CD14-positive monocyte (primary cell): ENCODE measurements around the gene PSENEN. TPM values are rescaled to one million over a fixed set of nuclear protein-coding genes. Genes with fewer than 3 reads are reported as not detected.

Experiments
- DNase-seq, 3 donors: peaks; one replicate each; pipeline ENCODE4 v3.0.0-alpha.2; 2011 to 2022
- H2AFZ ChIP-seq: 2 replicates; pipeline ENCODE4 v1.6.0; 2012; ENCODE audit warnings: mild to moderate bottlenecking, low read depth, low read length, inconsistent platforms; ENCODE audit not compliant: insufficient read depth, poor library complexity, severe bottlenecking
- H3K27ac ChIP-seq, 2 donors: 1 replicate in 1 of 2; 2 replicates in 1 of 2; pipeline ENCODE4 v1.5.1; 2012 to 2013; ENCODE audit warnings: low read length in 2 of 2, control low read depth in 1 of 2, inconsistent platforms in 1 of 2, low read depth in 1 of 2, mild to moderate bottlenecking in 1 of 2
- H3K27me3 ChIP-seq, 2 donors: one replicate each; pipeline versions ENCODE4 v1.6.0 to v1.6.1; 2011 to 2013; ENCODE audit warnings: low read length in 2 of 2; ENCODE audit not compliant: control insufficient read depth in 2 of 2, insufficient read depth in 2 of 2
- H3K36me3 ChIP-seq, 2 donors: replicated peaks in 1 of 2; 1 replicate in 1 of 2; 2 replicates in 1 of 2; pipeline versions ENCODE4 v1.5.1 to v1.6.1; 2012 to 2013; ENCODE audit warnings: low read length in 2 of 2, control low read depth in 1 of 2, inconsistent platforms in 1 of 2, mild to moderate bottlenecking in 1 of 2; ENCODE audit not compliant: insufficient read depth in 2 of 2, control insufficient read depth in 1 of 2
- H3K4me1 ChIP-seq, 2 donors: 1 replicate in 1 of 2; 2 replicates in 1 of 2; pipeline versions ENCODE4 v1.5.1 to v1.6.1; 2012 to 2013; ENCODE audit warnings: low read length in 2 of 2, control low read depth in 1 of 2, inconsistent platforms in 1 of 2, mild to moderate bottlenecking in 1 of 2, moderate library complexity in 1 of 2; ENCODE audit not compliant: insufficient read depth in 2 of 2, control insufficient read depth in 1 of 2
- H3K4me2 ChIP-seq: replicated peaks from 2 replicates; pipeline ENCODE3; 2012; ENCODE audit warnings: low read length, moderate library complexity, mild to moderate bottlenecking; ENCODE audit not compliant: poor library complexity, severe bottlenecking; ENCODE audit errors: extremely low read depth
- H3K4me3 ChIP-seq, 3 experiments: fragments of 200-600 bp in 1 of 3; sonication (generic) in 1 of 3; replicated peaks in 1 of 3; 1 replicate in 2 of 3; 2 replicates in 1 of 3; pipeline ENCODE4 v1.5.1; 2011 to 2013; ENCODE audit warnings: low read length in 3 of 3, mild to moderate bottlenecking in 3 of 3, control low read depth in 2 of 3, low read depth in 2 of 3, inconsistent platforms in 1 of 3, moderate library complexity in 1 of 3
- H3K79me2 ChIP-seq: 2 replicates; pipeline ENCODE4 v1.6.0; 2012; ENCODE audit warnings: mild to moderate bottlenecking, control low read depth, inconsistent platforms, low read length, moderate library complexity; ENCODE audit not compliant: insufficient read depth
- H3K9ac ChIP-seq: 2 replicates; pipeline ENCODE4 v1.6.0; 2017; ENCODE audit warnings: low read length, mild to moderate bottlenecking; ENCODE audit not compliant: insufficient read depth, poor library complexity, severe bottlenecking
- H3K9me3 ChIP-seq, 2 donors: replicated peaks in 1 of 2; 1 replicate in 1 of 2; 2 replicates in 1 of 2; pipeline versions ENCODE4 v1.5.1 to v1.6.1; 2012 to 2013; ENCODE audit warnings: low read length in 2 of 2, control low read depth in 1 of 2; ENCODE audit not compliant: control insufficient read depth in 1 of 2, insufficient read depth in 1 of 2
- H4K20me1 ChIP-seq: 2 replicates; pipeline ENCODE4 v1.6.0; 2012; ENCODE audit warnings: mild to moderate bottlenecking, low read length, control low read depth, moderate library complexity; ENCODE audit not compliant: insufficient read depth
- H3K27ac Mint-ChIP-seq, 7 donors: one replicate each; pipeline ENCODE4 v1.8.0; 2020; ENCODE audit warnings: mild to moderate bottlenecking in 7 of 7, mixed read lengths in 7 of 7, moderate library complexity in 6 of 7, inconsistent platforms in 2 of 7
- H3K27me3 Mint-ChIP-seq, 3 donors: one replicate each; pipeline ENCODE4 v1.8.0; 2021 to 2022; ENCODE audit warnings: low read depth in 3 of 3, mild to moderate bottlenecking in 3 of 3, mixed read lengths in 3 of 3, moderate library complexity in 3 of 3, inconsistent platforms in 1 of 3
- H3K36me3 Mint-ChIP-seq, 2 donors: one replicate each; pipeline ENCODE4 v1.8.0; 2020; ENCODE audit warnings: mixed read lengths in 2 of 2, inconsistent platforms in 1 of 2, mild to moderate bottlenecking in 1 of 2
- H3K4me1 Mint-ChIP-seq: one replicate; pipeline ENCODE4 v1.8.0; 2020; ENCODE audit warnings: mild to moderate bottlenecking, mixed read lengths
- H3K4me3 Mint-ChIP-seq, 2 donors: one replicate each; pipeline ENCODE4 v1.8.0; 2020; ENCODE audit warnings: mild to moderate bottlenecking in 2 of 2, mixed read lengths in 2 of 2, moderate library complexity in 1 of 2
- H3K9me3 Mint-ChIP-seq, 7 donors: one replicate each; pipeline ENCODE4 v1.8.0; 2020 to 2022; ENCODE audit warnings: mixed read lengths in 7 of 7, mild to moderate bottlenecking in 6 of 7, moderate library complexity in 6 of 7, inconsistent platforms in 2 of 7
- CTCF ChIP-seq: fragments of 200-600 bp; IDR thresholded peaks from one replicate; pipeline ENCODE4 v1.8.0; 2022; ENCODE audit warnings: antibody characterized with exemption, mild to moderate bottlenecking
- WGBS: methylation state at CpG from one replicate; pipeline ENCODE4 v1.1.5; 2013; ENCODE audit warnings: missing lambda C conversion rate; ENCODE audit not compliant: insufficient coverage; 5-methylcytosine and 5-hydroxymethylcytosine counted together
- intact Hi-C, 2 donors: fragments of 100-400 bp; cut with micrococcal nuclease; formaldehyde crosslinking; loops; one replicate each; pipeline versions ENCODE4 v1.15.0 to v1.15.1; 2023
- polyA plus RNA-seq, 3 donors: library from polyadenylated mRNA; depleted of rRNA in 1 of 3; unstranded in 2 of 3; stranded (reverse) in 1 of 3; fragments of 300-500 nt in 2 of 3; fragments of >200 nt in 1 of 3; fragmentation: Illumina TruSeq in 2 of 3; gene quantifications; 1 replicate in 2 of 3; 2 replicates in 1 of 3; pipeline ENCODE4 v1.2.3, GENCODE V29; 2012 to 2021

PSENEN gene
- polyA plus RNA-seq, 3 donors, result 29.7 to 149 (median 129) TPM

GRCh38 chr19:35746087-35746462 is 624 bp downstream of the PSENEN start:
- H3K4me1 Mint-ChIP-seq, result peaks cover 51% of the 10 kb centered on the region
- peaks cover 0 to 3% (median 0%) of the 10 kb centered on the region in 3 donors for H3K27me3 Mint-ChIP-seq
- intact Hi-C loops, result loop anchor here (5.0 to 10.0 kb wide), 8 partner anchors 101 to 1589 kb away; partner anchors contain the start of genes CAPNS1 (in 1 of the 2), COX6B1 (in 1 of the 2), ETV2 (in 1 of the 2) and HCST (in 1 of the 2)
- H3K4me3 Mint-ChIP-seq, result peak overlapping the region; percentile 95
- peak overlapping the region; percentile 97 for H3K9ac ChIP-seq
- peak overlapping the region; percentile 83 for H2AFZ ChIP-seq
- no peaks in the 10 kb centered on the region for H3K9me3 ChIP-seq
- peaks cover 9 to 14% of the 10 kb centered on the region in 2 donors for H3K36me3 Mint-ChIP-seq
- H4K20me1 ChIP-seq, result no peaks in the 10 kb centered on the region
- H3K79me2 ChIP-seq, result peaks cover 56% of the 10 kb centered on the region
- no peaks in the 10 kb centered on the region for H3K27me3 ChIP-seq
- DNase-seq, result no peak
- no peak for TF ChIP-seq CTCF
- WGBS, result 0% methylated on average over 3 of the region's 4 CpGs
- peak overlapping the region; percentile 97 to 98 for H3K27ac ChIP-seq
- H3K36me3 ChIP-seq, result no peaks in the 10 kb centered on the region
- peak overlapping the region; percentile 100 for H3K27ac Mint-ChIP-seq
- peaks cover 58 to 72% of the 10 kb centered on the region in 2 donors for H3K4me1 ChIP-seq
- H3K9me3 Mint-ChIP-seq, result no peaks in the 10 kb centered on the region
- peak overlapping the region; percentile 77 to 93 (median 92) for H3K4me3 ChIP-seq
- peak overlapping the region; percentile 96 for H3K4me2 ChIP-seq

- Histone ChIP-seq H3K4me3 (peak overlapping the region in 2 of 3 experiments; percentile 77 to 92), H3K36me3 (no peaks in the 10 kb centered on the region), H3K27ac (peak overlapping the region; percentile 10 to 97), H4K20me1 (no peaks in the 10 kb centered on the region), H3K4me2 (peak overlapping the region; percentile 96), H3K9ac (no peak overlapping the region), H3K9me3 (no peaks in the 10 kb centered on the region), H3K4me1 (peaks cover 55 to 68% of the 10 kb centered on the region in 2 donors), H3K27me3 (no peaks in the 10 kb centered on the region), H3K79me2 (peaks cover 54% of the 10 kb centered on the region), H2AFZ (no peak overlapping the region)
- intact Hi-C loops, result loop anchor here (5.0 to 10.0 kb wide), 8 partner anchors 102 to 1588 kb away; partner anchors contain the start of genes CAPNS1 (in 1 of the 2), COX6B1 (in 1 of the 2), ETV2 (in 1 of the 2) and HCST (in 1 of the 2)
- DNase-seq, result no peak
- Mint-ChIP-seq H3K9me3 (no peaks in the 10 kb centered on the region), H3K36me3 (peaks cover 9 to 14% of the 10 kb centered on the region in 2 donors), H3K4me1 (peaks cover 51% of the 10 kb centered on the region), H3K27ac (peak overlapping the region in 6 of 7 donors; percentile 100), H3K27me3 (peaks cover 0 to 3% (median 0%) of the 10 kb centered on the region in 3 donors), H3K4me3 (peak overlapping the region; percentile 95)
- TF ChIP-seq CTCF, result no peak
- 90% methylated on average over 3 of the region's 5 CpGs for WGBS
These were observed 1.1 kb downstream of the PSENEN start for GRCh38 chr19:35746531-35746930.
